Amniotic stem cell (primary cell): ENCODE results near the gene RBFOX2.

Experiments used
- DNase-seq: peaks from one replicate; lab custom pipeline; 2025; lab: John Stamatoyannopoulos, UW

Gene RBFOX2

DNA sequence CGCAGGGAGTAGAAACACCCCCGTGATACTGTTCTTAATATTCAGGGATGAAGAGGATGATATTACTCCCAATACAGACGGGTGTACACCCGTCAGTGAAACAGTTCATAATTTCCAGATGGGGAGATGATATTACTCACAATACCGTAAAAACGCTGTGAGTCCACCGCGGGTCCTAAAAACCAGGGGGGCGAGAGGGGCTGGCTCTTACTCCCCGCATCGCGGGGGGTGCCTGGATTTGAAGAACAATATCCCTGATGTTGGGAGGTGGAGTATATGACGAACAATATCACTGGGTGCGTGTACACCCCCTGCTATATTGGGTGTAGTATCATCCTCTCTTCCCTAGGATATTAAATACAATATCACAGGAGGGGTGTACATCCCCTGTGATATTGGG is 331.5 kb downstream of the RBFOX2 start:
- DNase-seq = no peak

DNA sequence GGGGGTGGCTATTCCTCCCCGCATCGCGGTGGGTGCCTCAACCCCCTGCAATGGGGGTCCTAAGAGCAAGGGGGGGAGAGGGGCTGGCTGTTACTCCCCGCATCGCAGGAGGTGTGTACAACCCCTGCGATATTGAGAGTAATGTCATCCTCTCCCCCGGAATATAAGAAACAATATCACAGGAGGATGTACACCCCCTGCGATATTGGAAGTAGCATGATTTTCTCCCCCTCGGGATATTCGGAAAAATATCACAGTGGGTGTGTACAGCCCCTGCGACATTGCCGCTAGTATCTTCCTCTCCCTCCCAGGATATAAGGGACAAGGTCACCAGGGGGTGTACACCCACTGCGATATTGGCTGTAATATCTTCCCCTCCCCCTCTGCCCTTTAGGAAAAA is 333.4 kb downstream of the RBFOX2 start:
- no peak for DNase-seq

DNA sequence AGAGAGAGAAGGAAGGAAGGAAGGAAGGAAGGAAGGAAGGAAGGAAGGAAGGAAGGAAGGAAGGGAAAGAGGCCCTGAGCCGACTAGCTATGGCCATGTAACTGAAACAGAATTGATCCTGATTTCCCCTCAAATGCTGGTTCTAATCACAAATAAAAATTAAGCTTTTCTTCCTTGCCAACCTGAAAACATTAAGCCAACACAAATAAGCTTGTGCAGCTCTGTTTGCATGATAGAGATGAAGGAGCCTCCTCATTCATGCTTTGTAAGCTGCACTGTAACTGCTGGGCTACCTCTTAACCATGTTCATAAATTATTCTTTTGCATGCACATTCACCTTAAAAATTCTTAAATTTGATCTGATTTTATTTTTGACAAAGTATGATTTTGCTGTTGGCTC is 338.6 kb downstream of the RBFOX2 start:
- DNase-seq = no peak

DNA sequence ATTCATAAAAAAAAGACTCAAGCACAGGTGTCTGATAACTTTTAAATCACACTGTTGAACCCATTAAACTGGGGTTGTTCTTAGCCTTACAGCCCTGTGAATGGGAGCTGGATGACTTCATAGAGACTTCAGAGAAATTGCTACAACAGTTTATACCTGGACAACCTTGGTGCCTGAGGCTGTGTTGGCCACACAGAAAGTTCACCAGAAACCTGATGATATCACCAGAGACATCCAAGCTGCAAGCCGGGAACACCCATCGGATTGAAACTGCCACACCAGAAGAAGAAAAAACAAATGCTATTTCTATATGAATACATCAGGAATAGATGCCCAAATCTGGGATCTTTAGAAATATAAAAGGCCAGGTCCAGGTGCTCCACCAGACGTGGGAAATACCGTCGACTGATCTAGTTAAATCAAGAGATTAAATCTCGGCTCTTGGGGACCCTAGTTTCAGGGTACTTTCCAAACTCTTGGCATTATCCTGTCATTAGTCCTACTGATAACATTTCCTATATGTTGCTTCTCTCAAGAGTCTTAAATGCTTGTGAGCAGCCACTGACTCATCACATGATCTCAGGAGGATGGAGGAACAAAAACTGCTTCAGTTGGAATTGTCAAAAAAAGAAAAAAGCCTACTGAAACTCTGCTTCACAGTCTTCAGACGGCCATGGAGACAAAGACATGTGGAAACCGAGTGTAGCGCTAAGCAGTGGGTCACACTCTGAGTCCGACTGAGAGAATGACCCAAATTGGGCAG is 339.5 kb downstream of the RBFOX2 start:
- DNase-seq = no peak
